Measurements from ENCODE around the gene CNOT1.

DNA sequence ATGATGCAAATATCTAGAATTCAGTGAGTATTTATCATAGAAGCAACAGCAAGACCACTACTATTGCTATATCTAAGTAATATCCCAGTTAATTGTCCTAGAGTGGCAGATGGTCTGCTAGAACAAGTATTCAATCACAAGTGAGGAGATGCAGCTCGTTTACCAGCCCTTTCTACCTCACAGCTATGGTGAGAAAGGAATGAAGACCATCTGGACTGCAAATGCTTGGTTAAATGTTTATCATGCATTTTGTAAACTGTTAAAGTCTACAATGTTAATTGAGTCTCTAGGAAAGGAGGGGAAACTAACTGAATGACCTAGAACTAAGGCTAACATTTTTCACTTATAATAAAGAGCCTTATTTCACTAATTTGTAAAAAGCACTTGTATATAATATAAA, 52.5 kb downstream of the CNOT1 start:
- TF ChIP-seq, protein P1, sequence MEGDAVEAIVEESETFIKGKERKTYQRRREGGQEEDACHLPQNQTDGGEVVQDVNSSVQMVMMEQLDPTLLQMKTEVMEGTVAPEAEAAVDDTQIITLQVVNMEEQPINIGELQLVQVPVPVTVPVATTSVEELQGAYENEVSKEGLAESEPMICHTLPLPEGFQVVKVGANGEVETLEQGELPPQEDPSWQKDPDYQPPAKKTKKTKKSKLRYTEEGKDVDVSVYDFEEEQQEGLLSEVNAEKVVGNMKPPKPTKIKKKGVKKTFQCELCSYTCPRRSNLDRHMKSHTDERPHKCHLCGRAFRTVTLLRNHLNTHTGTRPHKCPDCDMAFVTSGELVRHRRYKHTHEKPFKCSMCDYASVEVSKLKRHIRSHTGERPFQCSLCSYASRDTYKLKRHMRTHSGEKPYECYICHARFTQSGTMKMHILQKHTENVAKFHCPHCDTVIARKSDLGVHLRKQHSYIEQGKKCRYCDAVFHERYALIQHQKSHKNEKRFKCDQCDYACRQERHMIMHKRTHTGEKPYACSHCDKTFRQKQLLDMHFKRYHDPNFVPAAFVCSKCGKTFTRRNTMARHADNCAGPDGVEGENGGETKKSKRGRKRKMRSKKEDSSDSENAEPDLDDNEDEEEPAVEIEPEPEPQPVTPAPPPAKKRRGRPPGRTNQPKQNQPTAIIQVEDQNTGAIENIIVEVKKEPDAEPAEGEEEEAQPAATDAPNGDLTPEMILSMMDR (IDR thresholded peaks at IDR 0.05; ENCODE audit: low read depth, low read length, poor library complexity, severe bottlenecking) = no peak
- no peak for TF ChIP-seq EZH2phosphoT487 (IDR thresholded peaks at IDR 0.05; ENCODE audit: borderline replicate concordance, low read length)

Measured in DOHH2 (cell line).